HG02840 (cell line): ENCODE results near the gene TSHZ1.
"Not testable (repeated sequence)": the region's sequence is repeated elsewhere in the genome, so short reads cannot be mapped to it uniquely, and the experiment has no call there.

Experiments used
- ATAC-seq: cut with Tn5 transposase; IDR thresholded peaks from one replicate; pipeline ENCODE4 v1.9.1; 2021; ENCODE audit warnings: mild to moderate bottlenecking, moderate library complexity, moderate number of reproducible peaks; ENCODE audit not compliant: unreplicated experiment, low FRiP score

The TSHZ1 gene

DNA sequence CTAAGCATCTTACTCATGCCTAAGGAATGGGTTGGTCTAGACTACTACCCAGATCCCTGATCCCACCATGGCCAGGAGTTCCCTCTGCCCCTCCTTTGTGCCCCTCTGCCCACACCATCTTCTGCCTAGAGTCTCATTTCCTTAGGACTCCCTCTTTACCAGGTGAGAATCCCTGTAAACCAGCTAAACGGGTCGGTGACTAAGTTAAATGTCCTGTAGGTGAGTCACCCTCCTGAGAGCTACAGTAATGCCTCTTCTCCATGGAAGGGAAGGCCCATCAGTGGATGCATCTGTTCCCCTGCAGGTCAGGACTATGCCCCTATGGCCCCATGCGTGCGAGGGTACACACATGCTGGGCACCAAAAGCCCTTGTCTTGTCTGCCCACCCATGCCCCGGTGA is 27.1 kb upstream of the TSHZ1 start:
- no peak for ATAC-seq

DNA sequence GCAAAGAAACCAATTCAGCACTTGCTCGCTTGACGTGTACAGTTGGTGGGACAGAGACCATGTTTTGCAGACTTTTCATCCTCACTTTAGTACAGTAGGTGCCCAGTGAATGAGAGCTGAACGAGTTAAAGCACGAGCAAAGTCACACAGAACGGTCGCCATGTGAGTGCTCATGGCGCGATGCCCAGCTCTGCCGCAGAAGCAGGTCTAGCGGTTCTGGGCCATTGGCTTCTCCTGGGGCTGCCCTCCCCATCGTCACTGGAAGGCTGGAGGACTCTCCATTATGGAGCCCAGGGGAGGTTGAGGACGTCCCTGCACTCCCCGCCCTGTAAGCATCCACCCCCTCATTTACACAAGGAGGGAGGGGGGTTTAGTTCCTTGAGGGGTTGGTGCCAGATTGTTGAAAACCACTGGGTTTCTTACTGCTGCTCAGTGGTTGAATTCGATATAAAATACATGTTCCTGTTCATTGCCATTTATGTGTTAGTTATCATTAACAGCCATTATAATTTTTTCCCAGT is 26.6 kb upstream of the TSHZ1 start:
- ATAC-seq = no peak

DNA sequence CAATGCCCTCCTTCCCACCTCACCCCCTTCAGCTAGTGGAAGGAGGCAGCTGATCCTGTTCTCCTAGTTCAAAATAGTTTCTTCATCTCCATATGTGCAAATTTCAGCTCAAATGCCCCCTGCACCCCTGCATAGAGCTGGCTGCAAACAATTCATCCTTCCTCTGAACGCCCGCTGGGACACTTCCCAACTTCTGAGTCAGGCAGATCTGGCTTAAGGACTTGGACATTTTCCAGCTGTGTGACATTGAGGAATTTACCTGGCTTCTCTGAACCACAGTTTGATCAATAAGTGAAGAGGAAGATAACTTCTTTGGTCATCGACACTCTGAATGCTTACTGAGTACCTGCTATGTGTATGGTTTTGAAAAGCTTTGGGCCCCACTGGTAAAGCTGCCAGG is 25.1 kb upstream of the TSHZ1 start:
- no peak for ATAC-seq

DNA sequence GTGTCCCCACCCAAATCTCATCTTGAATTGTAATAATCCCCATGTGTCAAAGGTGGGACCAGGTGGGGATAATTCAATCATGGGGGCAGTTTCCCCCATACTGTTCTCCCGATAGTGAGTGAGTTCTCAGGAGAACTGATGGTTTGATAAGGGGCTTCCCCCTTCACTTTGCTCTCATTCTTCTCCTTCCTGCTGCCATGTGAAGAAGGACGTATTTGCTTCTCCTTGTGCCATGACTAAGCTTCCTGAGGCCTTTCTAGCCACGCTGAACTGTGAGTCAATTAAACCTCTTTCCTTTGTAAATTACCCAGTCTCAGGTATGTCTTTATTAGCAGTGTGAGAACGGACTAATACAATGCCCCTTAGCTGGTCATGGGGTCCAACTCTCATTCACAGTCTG is 22.9 kb upstream of the TSHZ1 start:
- not testable (repeated sequence) for ATAC-seq

DNA sequence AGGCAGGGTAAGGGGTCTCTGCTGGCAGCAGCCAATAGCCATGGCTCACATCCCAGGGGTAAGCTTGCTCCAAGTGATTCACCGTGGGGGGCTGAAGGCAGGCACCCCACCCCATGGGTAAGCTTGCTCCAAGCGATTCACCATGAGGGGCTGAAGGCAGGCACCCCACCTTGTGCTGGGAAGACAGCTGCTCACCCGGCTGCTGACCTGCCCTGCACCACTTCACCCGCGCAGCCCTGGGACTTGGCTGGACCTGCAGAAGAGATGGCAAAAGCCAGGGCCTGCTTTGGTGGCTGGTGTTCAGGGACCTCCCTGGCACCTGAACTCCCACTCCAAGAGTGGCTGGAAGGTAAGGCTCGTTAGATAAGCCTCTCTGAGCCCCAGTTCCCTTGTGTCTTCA is 20.9 kb upstream of the TSHZ1 start:
- no peak for ATAC-seq

DNA sequence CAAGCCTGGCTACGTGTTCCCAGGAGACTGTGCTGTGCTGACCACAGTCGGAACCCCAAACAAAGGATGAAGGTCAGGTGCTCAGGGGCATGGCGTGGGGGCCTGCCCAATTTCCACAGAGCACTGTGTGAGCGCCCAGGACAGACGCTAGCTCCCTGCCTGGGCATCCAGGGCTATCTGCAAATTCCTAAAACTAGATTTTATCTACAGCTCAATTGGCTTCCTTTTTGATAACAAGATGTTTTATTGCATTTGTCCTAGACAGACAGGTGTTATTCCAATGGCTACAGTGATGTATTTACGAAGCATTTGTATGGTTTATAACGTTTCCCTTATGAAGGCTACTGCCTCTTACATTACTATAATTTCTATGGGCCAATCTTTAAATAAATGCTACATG is 17.7 kb upstream of the TSHZ1 start:
- no peak for ATAC-seq

DNA sequence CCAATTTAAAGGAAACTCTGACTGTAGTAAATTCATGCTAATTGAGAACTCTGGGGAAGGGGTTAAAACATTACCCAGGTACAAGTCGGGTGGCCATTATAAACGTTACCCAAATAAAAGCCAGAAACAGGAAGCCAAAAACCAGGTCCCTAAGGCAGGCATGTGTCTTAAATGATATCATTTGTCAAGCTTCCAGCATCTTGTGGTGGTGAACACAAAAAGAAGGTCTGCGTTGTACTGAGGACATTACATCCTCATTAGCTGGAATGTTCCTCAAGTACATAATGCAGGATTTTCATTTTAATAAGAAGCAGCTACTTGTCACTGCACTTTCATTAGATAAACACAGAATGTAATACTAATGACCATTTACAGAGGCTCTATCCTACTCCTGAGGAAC is 12.6 kb upstream of the TSHZ1 start:
- no peak for ATAC-seq

DNA sequence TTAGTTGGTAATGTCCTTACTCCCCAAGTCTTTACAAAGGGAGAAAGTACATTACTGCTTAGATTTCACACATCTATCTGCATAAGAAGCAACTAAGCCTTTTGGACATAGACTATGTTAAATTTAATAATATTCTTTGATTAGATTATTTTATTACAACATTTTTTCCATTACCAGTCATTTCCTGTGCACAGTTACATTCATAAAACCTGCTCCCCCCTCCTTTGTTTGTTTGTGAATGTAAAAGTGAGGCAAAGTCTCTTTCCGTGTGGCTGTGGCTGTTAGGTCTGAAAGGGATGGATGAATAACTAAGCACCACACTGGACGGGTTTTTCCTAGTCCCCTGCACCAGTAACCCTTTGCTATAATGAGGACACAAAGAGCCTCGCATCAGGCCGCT is 11.3 kb upstream of the TSHZ1 start:
- ATAC-seq = no peak

DNA sequence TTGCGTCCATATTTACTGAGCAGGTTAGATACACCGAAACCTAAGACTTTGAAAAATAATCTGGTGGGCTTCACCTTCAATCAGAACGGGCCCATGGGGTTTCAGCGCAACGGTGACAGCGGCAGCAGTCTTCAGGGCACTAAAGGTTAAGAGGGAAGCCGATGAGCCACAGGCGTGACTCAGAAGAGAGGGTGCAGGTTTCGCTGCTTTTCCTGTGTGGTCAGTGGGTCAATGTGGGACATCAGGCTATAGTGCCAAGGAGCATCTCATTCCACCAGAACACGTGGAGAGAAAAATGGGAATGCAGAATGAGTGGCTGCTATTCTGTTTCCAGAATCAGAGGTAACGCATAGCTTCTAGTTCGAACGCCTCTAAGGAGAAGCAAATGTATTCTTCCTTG is 10.5 kb upstream of the TSHZ1 start:
- no peak for ATAC-seq

DNA sequence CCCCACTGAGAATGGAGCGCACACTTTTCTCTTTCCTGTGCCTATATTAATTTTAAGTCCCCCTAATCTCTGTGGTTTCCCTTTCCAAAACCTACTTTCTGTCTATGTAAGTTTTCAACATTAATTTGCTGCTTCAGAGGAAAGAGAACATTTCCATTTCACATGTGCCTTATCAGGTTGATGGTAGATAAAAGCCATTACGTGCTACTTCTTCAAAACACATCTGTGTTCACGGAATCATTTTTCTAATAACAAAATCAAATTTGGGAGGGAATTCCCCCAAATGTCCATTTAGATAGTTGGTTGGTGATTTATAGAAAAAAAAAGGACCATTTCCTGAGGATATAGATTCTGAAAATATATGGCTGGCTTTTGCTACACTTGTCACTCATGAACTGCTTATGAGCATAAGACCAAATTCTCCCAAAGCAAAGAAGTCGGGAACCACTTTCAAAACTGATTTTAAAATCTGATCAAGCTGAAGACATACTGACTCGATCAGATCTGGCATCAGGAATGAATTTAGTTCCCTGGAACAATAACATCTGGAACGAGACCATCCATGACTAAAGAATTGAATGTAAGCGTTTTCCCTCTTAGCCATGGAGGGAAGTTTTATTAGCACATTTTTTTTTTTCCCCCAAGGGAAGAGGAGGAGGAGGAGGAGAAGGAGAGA is 9.9 kb upstream of the TSHZ1 start:
- no peak for ATAC-seq

DNA sequence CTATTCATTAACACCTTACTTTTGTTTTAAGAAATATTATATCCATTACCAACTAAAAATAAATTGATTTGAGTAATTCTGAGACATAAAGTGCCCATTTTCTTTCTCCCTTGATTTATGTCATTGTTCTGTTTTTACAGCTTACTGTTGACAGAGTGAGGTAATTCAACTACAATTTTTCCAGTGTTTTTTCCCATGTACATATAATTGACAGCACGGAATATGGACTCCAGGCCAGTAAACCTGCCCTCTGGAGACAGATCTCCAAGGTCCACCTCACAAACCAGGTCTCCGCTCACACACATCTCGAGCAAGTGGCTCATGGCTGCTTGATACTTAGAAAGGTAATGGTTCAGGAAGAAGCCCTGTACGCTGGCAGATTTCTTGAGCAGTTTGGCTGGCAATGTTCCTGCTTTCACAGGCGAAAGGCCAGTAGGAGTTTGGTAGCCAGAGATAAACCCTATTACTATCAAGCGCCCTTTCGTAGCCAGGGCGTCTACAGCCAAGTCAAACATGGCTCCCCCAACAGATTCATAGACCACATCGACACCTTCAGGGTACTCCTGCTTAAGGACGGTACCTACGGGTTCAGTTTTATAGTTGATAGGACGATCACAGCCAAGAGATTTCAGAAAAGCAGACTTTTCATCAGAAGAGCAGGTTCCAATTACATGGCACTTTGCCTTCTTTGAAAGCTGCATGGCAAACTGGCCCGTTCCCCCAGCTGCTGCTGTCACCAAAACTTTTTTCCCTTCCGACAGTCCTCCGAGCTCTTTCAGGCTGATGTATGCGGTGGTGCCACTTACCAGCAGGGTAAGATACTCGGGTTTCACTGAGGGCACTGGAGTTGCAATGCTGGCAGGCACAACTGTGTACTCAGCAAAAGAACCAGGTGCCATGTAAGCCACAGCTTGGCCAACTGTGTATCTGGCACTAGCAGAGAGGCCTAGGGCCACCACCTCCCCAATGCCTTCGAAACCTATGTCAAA is 9.0 kb upstream of the TSHZ1 start:
- ATAC-seq = no peak

DNA sequence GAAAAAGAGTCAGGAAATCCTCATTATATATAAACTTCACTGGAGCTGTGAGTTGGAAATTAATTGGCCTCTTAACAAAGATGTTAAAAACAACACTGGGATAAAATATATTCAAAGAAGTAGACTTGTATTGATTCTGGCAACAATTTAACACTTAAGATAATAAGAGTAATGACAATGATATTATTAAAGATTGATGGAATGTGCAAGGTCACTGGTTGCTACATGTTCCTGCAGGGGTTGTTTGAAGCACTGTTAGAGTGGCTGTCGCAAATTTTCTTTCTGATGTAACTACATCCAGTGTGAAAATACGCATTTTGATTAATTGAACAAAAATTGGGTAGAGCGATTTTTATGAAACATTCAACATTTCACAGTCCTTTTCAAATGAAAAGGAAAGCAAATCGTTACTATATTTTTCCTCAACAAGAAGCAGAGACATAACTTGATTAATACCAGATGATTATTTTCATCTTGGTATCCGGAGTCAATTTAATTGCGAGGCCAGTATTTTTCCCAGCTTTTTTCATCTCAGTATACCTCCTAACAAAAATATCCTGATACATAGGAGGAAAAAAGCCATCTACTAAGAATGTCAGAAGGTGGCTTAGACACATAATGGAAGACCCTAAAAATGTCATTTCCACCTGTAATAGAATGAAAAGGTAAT is 7.8 kb upstream of the TSHZ1 start:
- no peak for ATAC-seq

DNA sequence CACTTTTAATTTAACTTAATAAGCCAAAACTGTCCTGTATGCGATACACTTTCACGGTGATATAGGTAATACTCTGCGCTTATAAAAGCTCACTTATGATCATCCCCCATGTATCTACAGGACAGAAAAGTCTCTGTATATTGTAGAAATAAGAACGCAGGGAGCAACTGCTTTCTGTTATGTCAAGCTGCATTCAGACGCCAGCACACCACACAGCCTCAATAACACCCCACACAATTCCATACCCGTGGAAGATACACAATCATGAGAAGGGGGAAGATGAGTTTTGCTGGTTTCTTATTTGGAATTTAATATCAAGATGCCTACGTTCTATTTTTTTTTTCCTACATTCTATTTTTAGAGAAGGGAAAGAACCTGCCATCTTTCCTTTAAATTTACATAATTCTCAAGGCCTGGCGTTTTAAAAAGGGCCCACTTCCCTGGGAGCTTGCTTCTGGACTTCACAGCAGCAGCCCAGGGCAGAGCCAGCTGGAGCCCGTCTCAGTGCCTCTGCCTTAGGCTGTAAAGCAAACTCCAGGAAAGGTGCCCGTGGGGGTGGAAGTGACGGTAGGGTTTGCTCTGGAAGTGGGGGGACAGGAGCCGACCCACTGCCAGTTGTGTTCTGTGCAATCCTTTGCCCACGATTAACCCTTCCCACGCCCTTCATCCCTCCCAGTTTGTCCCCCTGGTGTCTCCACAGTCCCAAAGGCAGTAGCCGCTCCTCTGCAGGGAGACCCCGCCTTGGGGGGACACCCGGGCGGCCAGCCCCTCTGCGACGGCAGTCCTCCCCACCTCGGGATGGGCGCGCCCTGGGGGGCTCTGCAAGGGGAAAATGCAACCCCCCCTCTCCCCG is 7.0 kb upstream of the TSHZ1 start:
- no peak for ATAC-seq

DNA sequence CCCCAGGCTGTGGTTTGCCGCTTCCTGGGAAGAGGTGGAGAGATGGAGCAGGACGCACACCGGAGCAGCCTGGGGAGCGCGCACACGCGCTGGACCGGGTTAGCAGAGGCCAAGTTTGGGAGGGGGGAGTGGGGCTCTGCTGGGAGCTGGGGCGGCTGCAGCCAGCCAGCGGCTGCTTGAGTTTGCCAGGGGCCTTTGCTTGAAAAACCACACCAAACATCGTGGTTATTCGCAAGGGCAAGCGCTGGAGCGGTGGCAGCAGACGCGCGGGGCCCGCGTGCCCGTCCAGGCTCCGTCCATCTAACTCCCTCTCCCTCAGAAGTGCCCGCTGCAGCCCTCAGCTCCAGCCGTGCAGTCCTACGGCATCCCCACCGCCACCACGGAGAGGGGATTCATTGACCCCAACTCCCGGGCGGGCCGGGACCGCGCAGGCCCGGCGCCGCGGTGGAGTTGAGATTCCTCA is 6.3 kb upstream of the TSHZ1 start:
- ATAC-seq = no peak

DNA sequence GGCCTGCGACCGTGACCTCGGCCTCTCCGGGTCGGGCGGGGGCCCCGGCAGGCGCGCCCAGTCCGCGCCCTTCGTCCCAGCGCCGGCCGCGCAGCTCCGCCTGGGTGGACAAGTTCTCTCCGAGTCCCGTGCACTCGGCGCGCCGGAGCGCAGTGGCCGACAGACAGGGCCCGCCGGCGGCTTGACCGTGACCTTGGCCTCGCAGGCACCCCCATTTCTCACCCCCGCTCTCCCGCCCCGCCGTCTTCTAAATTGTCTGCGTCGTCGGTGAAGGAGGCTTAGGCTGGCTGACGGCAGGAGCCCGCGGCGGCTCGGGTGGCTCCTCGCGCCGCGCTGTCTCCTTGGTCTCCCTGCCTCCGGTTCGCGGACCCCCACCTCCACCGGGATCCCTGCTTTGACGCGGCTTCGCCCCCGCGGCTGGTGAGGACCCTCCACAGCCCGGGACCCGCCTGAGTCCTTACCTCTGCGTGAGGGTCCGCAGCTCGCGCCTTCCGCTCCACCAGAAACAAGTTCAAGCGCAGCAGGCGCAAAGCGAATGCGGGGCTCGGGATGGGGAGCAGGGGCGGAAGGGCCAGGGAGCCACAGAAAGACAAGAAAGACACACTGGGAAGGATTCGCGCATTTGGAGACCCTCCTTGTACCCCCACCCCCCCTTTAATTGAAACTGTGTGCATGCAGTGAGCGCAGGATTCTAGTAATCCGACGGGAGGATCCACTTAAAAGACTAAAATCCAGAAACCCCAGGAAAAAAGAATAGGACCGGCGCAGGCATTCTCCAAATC is 5.7 kb upstream of the TSHZ1 start:
- no peak for ATAC-seq

DNA sequence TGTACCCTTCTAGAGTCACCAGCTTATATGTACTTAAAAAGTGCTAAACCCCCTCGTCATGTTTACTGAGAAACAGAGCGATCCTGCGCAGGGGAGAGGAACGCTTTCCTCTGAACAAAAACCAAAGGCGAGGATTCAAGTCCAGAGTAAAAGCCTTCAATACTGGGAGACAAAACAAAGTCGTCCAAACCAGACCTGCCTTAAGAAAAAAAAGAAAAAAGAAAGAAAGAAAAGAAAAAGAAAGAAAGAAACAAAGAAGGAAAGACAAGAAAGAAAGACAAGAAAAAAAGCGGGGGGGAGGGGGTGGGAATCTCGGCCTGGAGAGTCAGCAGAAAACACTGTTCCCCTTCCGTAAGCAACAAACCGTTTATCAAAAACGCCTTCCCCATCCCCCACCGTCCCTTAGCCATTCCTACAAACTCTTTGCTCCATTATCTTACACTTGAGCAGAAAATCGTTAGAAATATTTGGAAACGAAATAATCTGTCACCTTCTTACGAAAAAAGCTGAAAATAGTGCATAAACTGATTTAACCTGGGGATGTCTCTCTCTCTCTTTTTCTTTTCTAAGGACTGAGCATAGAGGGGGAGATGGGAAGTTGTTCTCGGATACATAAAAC is 5.0 kb upstream of the TSHZ1 start:
- no peak for ATAC-seq

DNA sequence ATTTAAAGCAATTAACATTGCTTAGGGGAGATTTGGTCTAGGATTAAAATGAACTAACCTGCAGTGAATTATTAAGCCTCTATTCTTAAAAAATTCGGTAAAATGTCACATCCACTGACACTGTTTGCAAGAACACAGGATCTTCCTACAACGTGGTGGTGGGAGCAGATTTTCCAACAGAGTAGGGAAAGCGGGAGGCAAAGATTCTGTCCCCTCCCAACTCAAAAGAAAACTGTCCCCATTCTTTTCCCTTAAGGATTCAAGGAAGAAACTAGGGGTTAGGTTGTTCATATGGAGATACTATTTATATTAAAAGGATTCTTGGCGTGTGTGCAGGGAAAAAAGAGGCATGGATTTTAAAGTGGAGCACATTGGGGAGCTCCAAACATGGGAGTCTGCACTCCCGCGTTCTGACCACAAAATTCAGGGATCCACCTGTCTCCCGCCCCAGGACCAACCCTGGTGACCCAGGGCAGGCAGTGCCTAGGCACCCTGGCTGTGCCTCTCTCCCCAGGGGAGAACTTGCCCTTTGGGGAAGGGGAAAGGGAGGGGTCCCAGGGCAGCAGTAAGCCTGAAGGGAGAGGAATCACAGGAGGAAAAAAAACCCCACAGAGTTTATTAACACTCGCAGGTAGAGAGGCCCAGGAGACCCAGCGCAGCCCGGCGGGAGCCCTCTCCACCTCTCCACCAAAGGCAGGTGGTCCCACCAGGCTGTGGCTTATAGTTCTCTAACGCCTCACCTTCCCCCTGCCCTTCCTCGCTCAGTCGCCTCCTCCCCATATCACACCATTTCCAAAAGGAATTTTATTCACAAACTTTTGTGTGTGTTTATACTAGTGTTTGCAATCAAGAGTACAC is 3.9 kb upstream of the TSHZ1 start:
- no peak for ATAC-seq
